HEK293 (cell line): ENCODE measurements around the gene AGAP3.

Source experiments
- BCL11B ChIP-seq: fragments of 450-650 bp; formaldehyde crosslinking; IDR thresholded peaks from 2 replicates; pipeline ENCODE4 v1.5.1; 2016; ENCODE audit warnings: low read depth, missing biosample characterization, missing genetic modification characterization
- GLI4 ChIP-seq: fragments of 450-650 bp; formaldehyde crosslinking; IDR thresholded peaks from 2 replicates; pipeline ENCODE4 v1.5.1; 2016; ENCODE audit warnings: missing biosample characterization, missing genetic modification characterization
- IKZF3 ChIP-seq: fragments of 450-650 bp; IDR thresholded peaks from 2 replicates; pipeline ENCODE4 v1.5.0; 2018; ENCODE audit warnings: missing biosample characterization, mild to moderate bottlenecking, missing genetic modification characterization, moderate library complexity
- MZF1 ChIP-seq: fragments of 450-650 bp; formaldehyde crosslinking; IDR thresholded peaks from 2 replicates; pipeline ENCODE4 v1.5.1; 2017; ENCODE audit warnings: missing biosample characterization, missing genetic modification characterization, borderline replicate concordance
- OSR2 ChIP-seq: fragments of 450-650 bp; formaldehyde crosslinking; IDR thresholded peaks from 2 replicates; pipeline ENCODE4 v1.5.1; 2016; ENCODE audit warnings: missing biosample characterization, missing genetic modification characterization
- OVOL3 ChIP-seq: fragments of 450-650 bp; formaldehyde crosslinking; IDR thresholded peaks from 2 replicates; pipeline ENCODE4 v1.5.1; 2016; ENCODE audit warnings: missing biosample characterization, missing genetic modification characterization
- RBAK ChIP-seq: fragments of 450-650 bp; formaldehyde crosslinking; IDR thresholded peaks from 2 replicates; pipeline ENCODE4 v1.5.1; 2016; ENCODE audit warnings: missing biosample characterization, missing genetic modification characterization
- SP3 ChIP-seq: fragments of 450-650 bp; formaldehyde crosslinking; IDR thresholded peaks from 2 replicates; pipeline ENCODE4 v1.5.1; 2016; ENCODE audit warnings: missing biosample characterization, missing genetic modification characterization
- TCF7L2 ChIP-seq: IDR thresholded peaks from 2 replicates; pipeline ENCODE4 v1.6.1; 2011; ENCODE audit warnings: low read depth, mild to moderate bottlenecking, inconsistent platforms, low read length, moderate library complexity, borderline replicate concordance
- ZBTB10 ChIP-seq: fragments of 450-650 bp; formaldehyde crosslinking; IDR thresholded peaks from 2 replicates; pipeline ENCODE4 v1.5.1; 2016; ENCODE audit warnings: missing biosample characterization, missing genetic modification characterization
- ZBTB21 ChIP-seq: fragments of 450-650 bp; formaldehyde crosslinking; IDR thresholded peaks from 2 replicates; pipeline ENCODE4 v1.5.1; 2017; ENCODE audit warnings: missing biosample characterization, missing genetic modification characterization
- ZBTB7A ChIP-seq: fragments of 450-650 bp; formaldehyde crosslinking; IDR thresholded peaks from 2 replicates; pipeline ENCODE4 v1.5.1; 2016; ENCODE audit warnings: low read depth, missing biosample characterization, missing genetic modification characterization
- ZFHX2 ChIP-seq: fragments of 450-650 bp; formaldehyde crosslinking; conservative IDR thresholded peaks from 2 replicates; pipeline ENCODE4 v1.5.1; 2016; ENCODE audit warnings: missing biosample characterization, missing genetic modification characterization
- ZNF112 ChIP-seq: fragments of 450-650 bp; formaldehyde crosslinking; IDR thresholded peaks from 2 replicates; pipeline ENCODE4 v1.5.0; 2017; ENCODE audit warnings: missing biosample characterization, missing genetic modification characterization
- ZNF2 ChIP-seq: fragments of 450-650 bp; formaldehyde crosslinking; IDR thresholded peaks from 2 replicates; pipeline ENCODE4 v1.5.1; 2016; ENCODE audit warnings: missing biosample characterization, missing genetic modification characterization
- ZNF239 ChIP-seq: fragments of 450-650 bp; formaldehyde crosslinking; IDR thresholded peaks from 2 replicates; pipeline ENCODE4 v1.5.1; 2016; ENCODE audit warnings: missing biosample characterization, missing genetic modification characterization
- ZNF404 ChIP-seq: fragments of 450-650 bp; formaldehyde crosslinking; IDR thresholded peaks from 2 replicates; pipeline ENCODE4 v1.5.1; 2017; ENCODE audit warnings: missing biosample characterization, missing genetic modification characterization
- ZNF423 ChIP-seq: fragments of 450-650 bp; formaldehyde crosslinking; IDR thresholded peaks from 2 replicates; pipeline ENCODE4 v1.5.1; 2016; ENCODE audit warnings: missing biosample characterization, missing genetic modification characterization
- ZNF426 ChIP-seq: fragments of 450-650 bp; formaldehyde crosslinking; IDR thresholded peaks from 2 replicates; pipeline ENCODE4 v1.5.1; 2017; ENCODE audit warnings: missing biosample characterization, missing genetic modification characterization, mild to moderate bottlenecking, inconsistent platforms, moderate library complexity
- ZNF518A ChIP-seq: fragments of 450-650 bp; formaldehyde crosslinking; conservative IDR thresholded peaks from 2 replicates; pipeline ENCODE4 v1.5.1; 2016; ENCODE audit warnings: low read depth, missing biosample characterization, missing genetic modification characterization
- ZNF560 ChIP-seq: fragments of 450-650 bp; formaldehyde crosslinking; IDR thresholded peaks from 2 replicates; pipeline ENCODE4 v1.5.1; 2017; ENCODE audit warnings: missing biosample characterization, missing genetic modification characterization, borderline replicate concordance
- ZNF571 ChIP-seq: fragments of 450-650 bp; formaldehyde crosslinking; IDR thresholded peaks from 2 replicates; pipeline ENCODE4 v1.5.0; 2017; ENCODE audit warnings: missing biosample characterization, missing genetic modification characterization
- ZNF610 ChIP-seq: fragments of 450-650 bp; formaldehyde crosslinking; IDR thresholded peaks from 2 replicates; pipeline ENCODE4 v1.5.1; 2016; ENCODE audit warnings: missing biosample characterization, missing genetic modification characterization, borderline replicate concordance
- TF ChIP-seq, protein P1 (sequence below): fragments of 450-650 bp; formaldehyde crosslinking; IDR thresholded peaks from 2 replicates; pipeline ENCODE4 v1.5.1; 2017; ENCODE audit warnings: missing biosample characterization, mild to moderate bottlenecking, missing genetic modification characterization, moderate library complexity
- TF ChIP-seq, protein P2 (sequence below): fragments of 450-650 bp; formaldehyde crosslinking; IDR thresholded peaks from 2 replicates; pipeline ENCODE4 v1.5.1; 2016; ENCODE audit warnings: missing biosample characterization, missing genetic modification characterization, low read depth
- TF ChIP-seq, protein P3 (sequence below): fragments of 450-650 bp; formaldehyde crosslinking; IDR thresholded peaks from 2 replicates; pipeline ENCODE4 v1.5.1; 2016; ENCODE audit warnings: missing biosample characterization, missing genetic modification characterization
- TF ChIP-seq, protein P4 (sequence below): fragments of 450-650 bp; formaldehyde crosslinking; IDR thresholded peaks from 2 replicates; pipeline ENCODE4 v1.5.1; 2016; ENCODE audit warnings: missing biosample characterization, missing genetic modification characterization

AGAP3 gene

DNA sequence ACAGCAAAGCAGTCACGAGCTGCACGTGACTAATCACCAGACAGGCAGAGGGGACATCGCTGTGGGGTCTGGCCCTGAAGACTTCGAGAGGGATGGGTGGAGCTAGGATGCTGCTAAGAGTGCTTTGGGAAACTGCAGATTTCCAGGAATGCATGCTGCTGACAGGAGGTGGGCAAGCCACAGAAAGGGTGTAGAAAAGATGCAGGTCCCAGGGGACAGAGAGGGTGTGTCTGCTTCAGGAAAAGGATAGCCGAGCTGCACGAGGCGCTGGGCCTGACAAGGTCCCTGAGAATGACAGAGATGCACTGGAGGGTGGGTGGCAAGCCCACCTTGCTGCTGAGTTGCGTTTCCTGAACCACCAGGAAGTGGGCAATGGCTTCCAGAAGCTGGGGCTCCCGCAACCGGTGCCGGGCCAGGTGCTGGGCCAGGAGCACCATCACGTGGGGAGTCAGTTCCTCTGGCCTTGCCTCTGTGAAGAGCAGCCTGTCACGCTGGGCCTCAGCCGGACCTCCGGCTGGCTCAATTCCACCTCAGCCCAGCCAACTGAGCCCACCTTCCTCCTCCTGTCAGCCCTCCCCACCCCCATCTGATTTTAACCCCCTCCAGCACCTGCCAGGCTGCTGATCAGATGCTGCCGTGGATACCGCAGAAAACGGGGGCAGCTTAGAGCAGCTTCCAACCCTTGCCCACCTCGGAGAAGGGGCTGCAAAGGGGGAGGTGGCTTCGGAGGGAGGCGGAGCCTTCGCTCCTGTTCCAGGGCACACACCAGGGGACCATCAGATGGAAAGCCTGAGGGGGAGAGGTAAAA is 7.8 kb upstream of the AGAP3 start (continued):
- TF ChIP-seq ZNF518A (tag by site-specific recombination) (no peak), OSR2 (tag by site-specific recombination) (0 out of 2 replicates have a peak, but pooled peaks have one; percentile 14), ZBTB21 (no peak), ZNF426 (tag by site-specific recombination) (no peak), ZNF423 (tag by site-specific recombination) (peak; percentile 54), ZNF239 (tag by site-specific recombination) (no peak), BCL11B (tag by site-specific recombination) (no peak), ZNF610 (no peak), GLI4 (tag by site-specific recombination) (no peak), IKZF3 (tag by site-specific recombination) (no peak), RBAK (tag by site-specific recombination) (no peak), ZBTB7A (tag by site-specific recombination) (peak; percentile 68; the same call in 1 of the 2 replicates), ZNF404 (no peak), ZNF560 (tag by site-specific recombination) (no peak), ZNF571 (no peak), SP3 (tag by site-specific recombination) (no peak), ZNF112 (tag by site-specific recombination) (no peak), ZBTB10 (tag by site-specific recombination) (peak; percentile 35; the same call in 1 of the 2 replicates), ZNF2 (tag by site-specific recombination) (peak; percentile 88), OVOL3 (tag by site-specific recombination) (no peak), ZFHX2 (tag by site-specific recombination) (no peak), MZF1 (tag by site-specific recombination) (no peak), TCF7L2 (no peak)
- TF ChIP-seq, protein P1, sequence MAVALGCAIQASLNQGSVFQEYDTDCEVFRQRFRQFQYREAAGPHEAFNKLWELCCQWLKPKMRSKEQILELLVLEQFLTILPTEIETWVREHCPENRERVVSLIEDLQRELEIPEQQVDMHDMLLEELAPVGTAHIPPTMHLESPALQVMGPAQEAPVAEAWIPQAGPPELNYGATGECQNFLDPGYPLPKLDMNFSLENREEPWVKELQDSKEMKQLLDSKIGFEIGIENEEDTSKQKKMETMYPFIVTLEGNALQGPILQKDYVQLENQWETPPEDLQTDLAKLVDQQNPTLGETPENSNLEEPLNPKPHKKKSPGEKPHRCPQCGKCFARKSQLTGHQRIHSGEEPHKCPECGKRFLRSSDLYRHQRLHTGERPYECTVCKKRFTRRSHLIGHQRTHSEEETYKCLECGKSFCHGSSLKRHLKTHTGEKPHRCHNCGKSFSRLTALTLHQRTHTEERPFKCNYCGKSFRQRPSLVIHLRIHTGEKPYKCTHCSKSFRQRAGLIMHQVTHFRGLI (tag by site-specific recombination) = no peak
- TF ChIP-seq, protein P2, sequence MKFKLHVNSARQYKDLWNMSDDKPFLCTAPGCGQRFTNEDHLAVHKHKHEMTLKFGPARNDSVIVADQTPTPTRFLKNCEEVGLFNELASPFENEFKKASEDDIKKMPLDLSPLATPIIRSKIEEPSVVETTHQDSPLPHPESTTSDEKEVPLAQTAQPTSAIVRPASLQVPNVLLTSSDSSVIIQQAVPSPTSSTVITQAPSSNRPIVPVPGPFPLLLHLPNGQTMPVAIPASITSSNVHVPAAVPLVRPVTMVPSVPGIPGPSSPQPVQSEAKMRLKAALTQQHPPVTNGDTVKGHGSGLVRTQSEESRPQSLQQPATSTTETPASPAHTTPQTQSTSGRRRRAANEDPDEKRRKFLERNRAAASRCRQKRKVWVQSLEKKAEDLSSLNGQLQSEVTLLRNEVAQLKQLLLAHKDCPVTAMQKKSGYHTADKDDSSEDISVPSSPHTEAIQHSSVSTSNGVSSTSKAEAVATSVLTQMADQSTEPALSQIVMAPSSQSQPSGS (tag by site-specific recombination) = no peak
- TF ChIP-seq, protein P3, sequence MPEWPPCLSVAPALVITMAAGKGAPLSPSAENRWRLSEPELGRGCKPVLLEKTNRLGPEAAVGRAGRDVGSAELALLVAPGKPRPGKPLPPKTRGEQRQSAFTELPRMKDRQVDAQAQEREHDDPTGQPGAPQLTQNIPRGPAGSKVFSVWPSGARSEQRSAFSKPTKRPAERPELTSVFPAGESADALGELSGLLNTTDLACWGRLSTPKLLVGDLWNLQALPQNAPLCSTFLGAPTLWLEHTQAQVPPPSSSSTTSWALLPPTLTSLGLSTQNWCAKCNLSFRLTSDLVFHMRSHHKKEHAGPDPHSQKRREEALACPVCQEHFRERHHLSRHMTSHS (tag by site-specific recombination) = no peak
- TF ChIP-seq, protein P4, sequence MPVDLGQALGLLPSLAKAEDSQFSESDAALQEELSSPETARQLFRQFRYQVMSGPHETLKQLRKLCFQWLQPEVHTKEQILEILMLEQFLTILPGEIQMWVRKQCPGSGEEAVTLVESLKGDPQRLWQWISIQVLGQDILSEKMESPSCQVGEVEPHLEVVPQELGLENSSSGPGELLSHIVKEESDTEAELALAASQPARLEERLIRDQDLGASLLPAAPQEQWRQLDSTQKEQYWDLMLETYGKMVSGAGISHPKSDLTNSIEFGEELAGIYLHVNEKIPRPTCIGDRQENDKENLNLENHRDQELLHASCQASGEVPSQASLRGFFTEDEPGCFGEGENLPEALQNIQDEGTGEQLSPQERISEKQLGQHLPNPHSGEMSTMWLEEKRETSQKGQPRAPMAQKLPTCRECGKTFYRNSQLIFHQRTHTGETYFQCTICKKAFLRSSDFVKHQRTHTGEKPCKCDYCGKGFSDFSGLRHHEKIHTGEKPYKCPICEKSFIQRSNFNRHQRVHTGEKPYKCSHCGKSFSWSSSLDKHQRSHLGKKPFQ (tag by site-specific recombination) = no peak
